Vagina (tissue), 2 donors: ENCODE data around the gene SFXN4. TPM values are rescaled to one million over a fixed set of nuclear protein-coding genes. Genes with fewer than 3 reads are reported as not detected.
"Not testable (repeated sequence)": the region's sequence is repeated elsewhere in the genome, so short reads cannot be mapped to it uniquely, and the experiment has no call there.

Experiments used
- DNase-seq, 2 donors: peaks; one replicate each; pipeline ENCODE4 v3.0.0-alpha.2; 2017; ENCODE audit errors: extremely low spot score in 2 of 2
- H3K27ac ChIP-seq: fragments of 200-600 bp; sonication (generic); one replicate; pipeline ENCODE4 v1.5.1; 2019
- H3K27me3 ChIP-seq: fragments of 200-600 bp; sonication (generic); one replicate; pipeline ENCODE4 v1.5.1; 2019
- H3K36me3 ChIP-seq, 2 donors: fragments of 200-600 bp; sonication (generic); one replicate each; pipeline ENCODE4 v1.5.1; 2017 to 2019
- H3K4me1 ChIP-seq: fragments of 200-600 bp; sonication (generic); one replicate; pipeline ENCODE4 v1.5.1; 2019
- H3K4me3 ChIP-seq, 2 donors: fragments of 200-600 bp; sonication (generic); 1 replicate in 1 of 2; 2 replicates in 1 of 2; pipeline ENCODE4 v1.5.1; 2016 to 2019
- H3K9me3 ChIP-seq: fragments of 200-600 bp; sonication (generic); one replicate; pipeline ENCODE4 v1.5.1; 2019
- CTCF ChIP-seq, 3 experiments: fragments of 450-650 bp in 2 of 3; fragments of 200-600 bp in 1 of 3; sonication (generic) in 1 of 3; IDR thresholded peaks; one replicate each; pipeline ENCODE4 v1.5.1; 2017 to 2019; ENCODE audit warnings: antibody characterized with exemption in 3 of 3, mild to moderate bottlenecking in 2 of 3, moderate library complexity in 2 of 3
- POLR2A ChIP-seq, 2 donors: fragments of 450-650 bp; IDR thresholded peaks; one replicate each; pipeline ENCODE4 v1.6.1; 2017; ENCODE audit warnings: antibody characterized with exemption in 2 of 2, mild to moderate bottlenecking in 2 of 2, moderate library complexity in 2 of 2
- POLR2AphosphoS5 ChIP-seq, 2 donors: sonication (generic); formaldehyde crosslinking; IDR thresholded peaks; one replicate each; pipeline ENCODE4 v1.9.0; 2017; ENCODE audit warnings: antibody characterized with exemption in 2 of 2, mild to moderate bottlenecking in 2 of 2, low read depth in 1 of 2; ENCODE audit not compliant: insufficient read depth in 1 of 2
- intact Hi-C: fragments of 100-400 bp; cut with DNase I; formaldehyde crosslinking; loops from one replicate; pipeline ENCODE4 v1.15.1; 2023
- total RNA-seq: library from RNA; depleted of rRNA; stranded (reverse); fragments of >200 nt; gene quantifications from one replicate; pipeline ENCODE4 v1.2.3, GENCODE V29; 2016

Gene SFXN4
- total RNA-seq, 1 donor from 2014 or later: 12.3 TPM

- H3K4me3 ChIP-seq: no peak overlapping the region
- H3K4me1 ChIP-seq: no peaks in the 10 kb centered on the region
- H3K36me3 ChIP-seq: no peaks in the 10 kb centered on the region
- no peak for DNase-seq
- H3K9me3 ChIP-seq: no peaks in the 10 kb centered on the region
- no peaks in the 10 kb centered on the region for H3K27me3 ChIP-seq
- intact Hi-C loops: no loop called here
- H3K27ac ChIP-seq: no peak overlapping the region
- TF ChIP-seq CTCF (IDR thresholded peaks at IDR 0.05) (no peak), POLR2A (IDR thresholded peaks at IDR 0.05) (no peak), POLR2AphosphoS5 (IDR thresholded peaks at IDR 0.05; ENCODE audit: insufficient read depth in 1 of 2, low read depth in 1 of 2) (no peak)
Observed at GRCh38 chr10:119190954-119191785, 25.7 kb upstream of the SFXN4 start.

GRCh38 chr10:119190353-119190752 lies 24.8 kb upstream of the SFXN4 start:
- intact Hi-C loops: no loop called here
- H3K36me3 ChIP-seq: no peaks in the 10 kb centered on the region
- no peak for DNase-seq
- no peak overlapping the region for H3K4me3 ChIP-seq
- no peaks in the 10 kb centered on the region for H3K27me3 ChIP-seq
- no peaks in the 10 kb centered on the region for H3K4me1 ChIP-seq
- H3K27ac ChIP-seq: no peak overlapping the region
- TF ChIP-seq CTCF (IDR thresholded peaks at IDR 0.05) (no peak), POLR2A (IDR thresholded peaks at IDR 0.05) (no peak), POLR2AphosphoS5 (IDR thresholded peaks at IDR 0.05; ENCODE audit: insufficient read depth in 1 of 2, low read depth in 1 of 2) (peak in 1 of 2 donors; percentile 62)
- no peaks in the 10 kb centered on the region for H3K9me3 ChIP-seq

GRCh38 chr10:119189811-119190282 lies 24.3 kb upstream of the SFXN4 start:
- H3K27ac ChIP-seq: no peak overlapping the region
- H3K27me3 ChIP-seq: no peaks in the 10 kb centered on the region
- H3K9me3 ChIP-seq: no peaks in the 10 kb centered on the region
- TF ChIP-seq POLR2A (IDR thresholded peaks at IDR 0.05): no peak
- TF ChIP-seq CTCF (IDR thresholded peaks at IDR 0.05): no peak
- no peak overlapping the region for H3K4me3 ChIP-seq
- no peaks in the 10 kb centered on the region for H3K4me1 ChIP-seq
- intact Hi-C loops: no loop called here
- no peaks in the 10 kb centered on the region for H3K36me3 ChIP-seq
- no peak for DNase-seq

- TF ChIP-seq CTCF (IDR thresholded peaks at IDR 0.05): no peak
- no peak for TF ChIP-seq POLR2AphosphoS5 (IDR thresholded peaks at IDR 0.05; ENCODE audit: insufficient read depth in 1 of 2, low read depth in 1 of 2)
- no peak for TF ChIP-seq POLR2A (IDR thresholded peaks at IDR 0.05)
- peaks cover 4% of the 10 kb centered on the region for H3K4me1 ChIP-seq
Observed at GRCh38 chr10:119183664-119184412, 18.3 kb upstream of the SFXN4 start.

GRCh38 chr10:119180850-119181400 lies 15.4 kb upstream of the SFXN4 start:
- H3K9me3 ChIP-seq, H3K36me3 ChIP-seq, DNase-seq, H3K27me3 ChIP-seq, H3K27ac ChIP-seq, intact Hi-C loops, H3K4me3 ChIP-seq: not testable (repeated sequence)
- H3K4me1 ChIP-seq: peaks cover 21% of the 10 kb centered on the region

More at GRCh38 chr10:119183664-119184412, 18.3 kb upstream of the SFXN4 start:
- no peak for DNase-seq
- Histone ChIP-seq H3K4me3 (no peak overlapping the region), H3K27ac (no peak overlapping the region), H3K36me3 (no peaks in the 10 kb centered on the region), H3K27me3 (no peaks in the 10 kb centered on the region), H3K9me3 (no peaks in the 10 kb centered on the region)
- intact Hi-C loops: no loop called here
